B cell (primary cell): Measurements from ENCODE around the gene TXNDC11. TPM values are rescaled to one million over a fixed set of nuclear protein-coding genes. Genes with fewer than 3 reads are reported as not detected.
A peak's percentile ranks its signal among the peaks of the same experiment; 100 is the strongest.

Experiments used
- ATAC-seq: fragments of 200-7000 bp; cut with Tn5 transposase; one replicate; pipeline ENCODE4 v1.10.0; 2021; ENCODE audit warnings: low read depth, mild to moderate bottlenecking, moderate number of reproducible peaks, moderate library complexity
- CTCF ChIA-PET: fragments of 350-600 bp; sonication (Branson Sonifier 250); formaldehyde crosslinking; loops from one replicate; lab custom pipeline; 2021; ENCODE audit warnings: antibody characterized with exemption, inconsistent platforms; lab: Charles Lee
- POLR2A ChIA-PET: fragments of 350-600 bp; sonication (Branson Sonifier 250); formaldehyde crosslinking; loops from one replicate; lab custom pipeline; 2021; ENCODE audit warnings: antibody characterized with exemption; lab: Charles Lee
- DNase-seq: peaks from one replicate; pipeline ENCODE4 v3.0.0; 2013
- H2AFZ ChIP-seq: 2 replicates; pipeline ENCODE4 v1.6.1; 2012; ENCODE audit warnings: mild to moderate bottlenecking, low read depth, low read length; ENCODE audit not compliant: insufficient read depth, poor library complexity, severe bottlenecking
- H3K27ac ChIP-seq, 2 donors: 1 replicate in 1 of 2; 2 replicates in 1 of 2; pipeline ENCODE4 v1.5.1; 2012 to 2013; ENCODE audit warnings: low read length in 2 of 2, mild to moderate bottlenecking in 2 of 2, moderate library complexity in 1 of 2
- H3K27me3 ChIP-seq, 4 experiments: fragments of 200-600 bp in 1 of 4; sonication (generic) in 1 of 4; replicated peaks in 1 of 4; 1 replicate in 2 of 4; 2 replicates in 2 of 4; pipeline versions ENCODE4 v1.6.1 to v1.7.0; 2013 to 2016; ENCODE audit warnings: low read length in 3 of 4, mild to moderate bottlenecking in 2 of 4, mixed read lengths in 1 of 4, moderate library complexity in 1 of 4; ENCODE audit not compliant: insufficient read depth in 4 of 4, control insufficient read depth in 3 of 4; ENCODE audit errors: control extremely low read depth in 1 of 4
- H3K36me3 ChIP-seq, 2 experiments: replicated peaks in 1 of 2; 1 replicate in 1 of 2; 2 replicates in 1 of 2; pipeline versions ENCODE4 v1.6.1 to v1.7.1; 2013; ENCODE audit warnings: low read length in 1 of 2; ENCODE audit not compliant: insufficient read depth in 2 of 2, control insufficient read depth in 1 of 2; ENCODE audit errors: control extremely low read depth in 1 of 2, extremely low read depth in 1 of 2
- H3K4me1 ChIP-seq, 2 donors: fragments of 200-600 bp in 1 of 2; sonication (generic) in 1 of 2; 1 replicate in 1 of 2; 2 replicates in 1 of 2; pipeline versions ENCODE4 v1.5.1 to v1.6.1; 2013 to 2017; ENCODE audit warnings: low read length in 2 of 2; ENCODE audit not compliant: control insufficient read depth in 2 of 2, insufficient read depth in 2 of 2
- H3K4me2 ChIP-seq: replicated peaks from 2 replicates; pipeline ENCODE3; 2012; ENCODE audit warnings: mild to moderate bottlenecking, low read depth, low read length; ENCODE audit not compliant: poor library complexity, severe bottlenecking
- H3K4me3 ChIP-seq, 5 experiments: fragments of 200-600 bp in 1 of 5; sonication (generic) in 1 of 5; 1 replicate in 3 of 5; 2 replicates in 2 of 5; pipeline versions ENCODE4 v1.5.1 to v1.7.0; 2011 to 2016; ENCODE audit warnings: low read length in 4 of 5, mild to moderate bottlenecking in 4 of 5, low read depth in 2 of 5, control low read depth in 1 of 5, moderate library complexity in 1 of 5; ENCODE audit not compliant: insufficient read depth in 1 of 5; ENCODE audit errors: control extremely low read depth in 1 of 5, extremely low read depth in 1 of 5
- H3K79me2 ChIP-seq: fragments of 200-600 bp; sonication (generic); one replicate; pipeline ENCODE4 v1.6.0; 2016; ENCODE audit warnings: low read length; ENCODE audit not compliant: control insufficient read depth, insufficient read depth
- H3K9ac ChIP-seq: fragments of 200-600 bp; sonication (generic); 2 replicates; pipeline ENCODE4 v1.6.1; 2017; ENCODE audit warnings: mild to moderate bottlenecking, low read length, moderate library complexity
- H3K9me3 ChIP-seq, 3 donors: one replicate each; pipeline versions ENCODE4 v1.6.1 to v1.7.1; 2013; ENCODE audit warnings: low read length in 2 of 3; ENCODE audit not compliant: control insufficient read depth in 2 of 3, insufficient read depth in 1 of 3; ENCODE audit errors: control extremely low read depth in 1 of 3
- H4K20me1 ChIP-seq: 2 replicates; pipeline ENCODE4 v1.6.0; 2012; ENCODE audit warnings: mild to moderate bottlenecking, low read length; ENCODE audit not compliant: insufficient read depth, control insufficient read depth, poor library complexity, severe bottlenecking
- H3K27ac Mint-ChIP-seq: one replicate; pipeline ENCODE4 v1.8.0; 2021; ENCODE audit warnings: mixed read lengths
- H3K27me3 Mint-ChIP-seq: one replicate; pipeline ENCODE4 v1.8.0; 2021; ENCODE audit warnings: mixed read lengths
- H3K4me1 Mint-ChIP-seq: one replicate; pipeline ENCODE4 v1.8.0; 2021; ENCODE audit warnings: mixed read lengths
- H3K4me3 Mint-ChIP-seq: one replicate; pipeline ENCODE4 v1.8.0; 2021; ENCODE audit warnings: mixed read lengths
- H3K9me3 Mint-ChIP-seq: one replicate; pipeline ENCODE4 v1.8.0; 2022; ENCODE audit warnings: mixed read lengths; ENCODE audit not compliant: insufficient read depth
- EZH2 ChIP-seq: IDR thresholded peaks from 2 replicates; pipeline ENCODE4 v1.6.1; 2012; ENCODE audit warnings: borderline replicate concordance, low read depth, mild to moderate bottlenecking, moderate library complexity, low read length; ENCODE audit not compliant: insufficient read depth, poor library complexity, severe bottlenecking
- WGBS: methylation state at CpG from one replicate; pipeline ENCODE4 v1.1.5; 2013; ENCODE audit warnings: missing lambda C conversion rate; ENCODE audit not compliant: insufficient coverage; 5-methylcytosine and 5-hydroxymethylcytosine counted together
- intact Hi-C: fragments of 100-400 bp; cut with micrococcal nuclease; formaldehyde crosslinking; loops from one replicate; pipeline ENCODE4 v1.10.0; 2022
- polyA plus RNA-seq: library from polyadenylated mRNA; depleted of rRNA; stranded (reverse); fragments of >200 nt; gene quantifications from 2 replicates; pipeline ENCODE4 v1.2.3, GENCODE V29; 2012
- total RNA-seq, 2 donors: library from RNA; stranded (reverse); fragments of 120-200 nt in 1 of 2; gene quantifications; 1 replicate in 1 of 2; 2 replicates in 1 of 2; pipeline versions ENCODE4 v1.2.3 to v1.2.4, GENCODE V29; 2013 to 2022
- TF ChIP-seq, protein P1 (sequence below): fragments of 200-600 bp; IDR thresholded peaks from one replicate; pipeline ENCODE4 v1.8.0; 2022; ENCODE audit warnings: antibody characterized with exemption, mild to moderate bottlenecking

The TXNDC11 gene
- total and polyA plus RNA-seq, 2 donors (not counting 1 experiment from before 2014, with no cell fraction given) = 50.2 to 76.9 TPM

DNA sequence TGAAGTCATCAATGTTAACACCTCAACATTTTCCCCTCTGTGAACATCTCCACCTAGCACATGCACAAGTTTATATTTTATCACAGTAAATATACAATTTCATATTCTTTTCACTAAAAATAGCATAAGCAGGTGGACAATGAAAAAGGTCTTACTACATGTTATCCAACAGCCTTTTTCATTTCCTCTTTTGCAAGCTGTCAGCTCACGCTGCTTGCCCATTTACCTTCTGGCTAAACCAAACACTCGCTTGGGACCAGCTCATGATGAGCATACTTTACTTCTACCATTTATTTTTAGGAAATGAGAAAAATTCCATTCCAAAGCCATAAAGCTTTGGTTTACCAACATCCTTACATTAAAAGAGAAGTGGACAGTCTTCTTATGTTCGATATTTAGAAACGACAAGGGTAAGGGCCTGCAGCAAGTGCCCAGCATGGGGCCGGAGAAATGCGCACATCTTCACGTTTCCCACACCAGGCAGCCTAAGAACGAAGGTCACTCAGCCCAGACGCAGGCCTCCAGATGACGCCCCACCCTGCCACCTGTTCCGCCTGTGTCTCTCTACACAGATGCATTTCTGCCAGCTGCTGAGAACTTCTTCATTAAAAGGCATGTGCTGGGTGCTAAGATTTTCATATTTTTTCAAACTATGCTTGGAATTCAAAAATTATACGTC, 60.5 kb downstream of the TXNDC11 start:
- no peak overlapping the region for H2AFZ ChIP-seq
- H3K79me2 ChIP-seq = peaks cover 48% of the 10 kb centered on the region
- peaks cover 25% of the 10 kb centered on the region for H4K20me1 ChIP-seq
- ATAC-seq (peak; percentile 61), DNase-seq (peak; percentile 84)
- Mint-ChIP-seq H3K4me3 (peak overlapping the region; percentile 78), H3K9me3 (no peaks in the 10 kb centered on the region), H3K27me3 (no peaks in the 10 kb centered on the region), H3K27ac (peak overlapping the region; percentile 91), H3K4me1 (peaks cover 96% of the 10 kb centered on the region)
- WGBS = 7% methylated on average over 8 of the region's 12 CpGs
- ChIA-PET CTCF (interaction anchor here (0.9 to 1.7 kb wide), 6 partner anchors 9 to 384 kb away, joined by 3 to 13 read pairs (median 4); partner anchors contain the start of gene ZC3H7A), POLR2A (interaction anchor here (0.5 to 2.1 kb wide), 4 partner anchors 9 to 103 kb away, joined by 3 to 13 read pairs (median 3); partner anchors contain the start of gene SNN)
- H3K27me3 ChIP-seq = no peaks in the 10 kb centered on the region
- H3K9me3 ChIP-seq = no peaks in the 10 kb centered on the region
- H3K27ac ChIP-seq = peak overlapping the region; percentile 95 to 99
- no peak for TF ChIP-seq EZH2
- TF ChIP-seq, protein P1, sequence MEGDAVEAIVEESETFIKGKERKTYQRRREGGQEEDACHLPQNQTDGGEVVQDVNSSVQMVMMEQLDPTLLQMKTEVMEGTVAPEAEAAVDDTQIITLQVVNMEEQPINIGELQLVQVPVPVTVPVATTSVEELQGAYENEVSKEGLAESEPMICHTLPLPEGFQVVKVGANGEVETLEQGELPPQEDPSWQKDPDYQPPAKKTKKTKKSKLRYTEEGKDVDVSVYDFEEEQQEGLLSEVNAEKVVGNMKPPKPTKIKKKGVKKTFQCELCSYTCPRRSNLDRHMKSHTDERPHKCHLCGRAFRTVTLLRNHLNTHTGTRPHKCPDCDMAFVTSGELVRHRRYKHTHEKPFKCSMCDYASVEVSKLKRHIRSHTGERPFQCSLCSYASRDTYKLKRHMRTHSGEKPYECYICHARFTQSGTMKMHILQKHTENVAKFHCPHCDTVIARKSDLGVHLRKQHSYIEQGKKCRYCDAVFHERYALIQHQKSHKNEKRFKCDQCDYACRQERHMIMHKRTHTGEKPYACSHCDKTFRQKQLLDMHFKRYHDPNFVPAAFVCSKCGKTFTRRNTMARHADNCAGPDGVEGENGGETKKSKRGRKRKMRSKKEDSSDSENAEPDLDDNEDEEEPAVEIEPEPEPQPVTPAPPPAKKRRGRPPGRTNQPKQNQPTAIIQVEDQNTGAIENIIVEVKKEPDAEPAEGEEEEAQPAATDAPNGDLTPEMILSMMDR = no peak
- peak overlapping the region; percentile 38 for H3K9ac ChIP-seq
- peak overlapping the region; percentile 67 for H3K4me2 ChIP-seq
- H3K36me3 ChIP-seq = peaks cover 0 to 56% of the 10 kb centered on the region in 2 experiments
- intact Hi-C loops = loop anchor here (1.0 to 10.0 kb wide), 7 partner anchors 12 to 940 kb away; partner anchors contain the start of genes CIITA, NUBP1 and SOCS1
- peaks cover 96 to 97% of the 10 kb centered on the region in 2 donors for H3K4me1 ChIP-seq
- peak overlapping the region in 3 of 5 experiments; percentile 3 to 36 (median 5) for H3K4me3 ChIP-seq
